HL-60 (cell line): ENCODE measurements around the gene PARN.
A peak's percentile ranks its signal among the peaks of the same experiment; 100 is the strongest.
"Not testable (repeated sequence)": the region's sequence is repeated elsewhere in the genome, so short reads cannot be mapped to it uniquely, and the experiment has no call there.

Experiments used
- DNase-seq, 2 experiments: peaks; one replicate each; pipeline ENCODE4 v3.0.0-alpha.2; 2010 to 2020; ENCODE audit warnings: low read depth in 1 of 2, low spot score in 1 of 2
- H3K27ac ChIP-seq: fragments of 250-450 bp; sonication (Bioruptor Pico); replicated peaks from 2 replicates; pipeline ENCODE4 v1.5.1; 2020; ENCODE audit warnings: mild to moderate bottlenecking, moderate library complexity
- H3K27me3 ChIP-seq: fragments of 250-450 bp; sonication (Bioruptor Pico); 2 replicates; pipeline ENCODE4 v1.5.1; 2021; ENCODE audit warnings: mild to moderate bottlenecking, moderate library complexity; ENCODE audit not compliant: insufficient read depth, poor library complexity, severe bottlenecking
- H3K4me3 ChIP-seq: replicated peaks from 2 replicates; pipeline ENCODE4 v1.5.1; 2011; ENCODE audit warnings: mild to moderate bottlenecking, control low read depth, low read length; ENCODE audit not compliant: insufficient read depth
- GABPA ChIP-seq: IDR thresholded peaks from 2 replicates; pipeline ENCODE4 v1.6.1; 2012; ENCODE audit warnings: low read depth
- POLR2AphosphoS5 ChIP-seq: IDR thresholded peaks from 2 replicates; pipeline ENCODE4 v1.6.1; 2012; ENCODE audit warnings: low read depth
- SPI1 ChIP-seq: IDR thresholded peaks from 2 replicates; pipeline ENCODE4 v1.6.1; 2012; ENCODE audit warnings: low read depth, mild to moderate bottlenecking, borderline replicate concordance
- TF ChIP-seq, protein P1 (sequence below): IDR thresholded peaks from one replicate; pipeline ENCODE4 v1.5.1; 2011; ENCODE audit warnings: low read length, control low read depth, inconsistent platforms; ENCODE audit not compliant: insufficient read depth
- TF ChIP-seq, protein P2 (sequence below): IDR thresholded peaks from 2 replicates; pipeline ENCODE4 v1.6.1; 2012; ENCODE audit warnings: low read depth; ENCODE audit not compliant: insufficient replicate concordance

PARN gene

DNA sequence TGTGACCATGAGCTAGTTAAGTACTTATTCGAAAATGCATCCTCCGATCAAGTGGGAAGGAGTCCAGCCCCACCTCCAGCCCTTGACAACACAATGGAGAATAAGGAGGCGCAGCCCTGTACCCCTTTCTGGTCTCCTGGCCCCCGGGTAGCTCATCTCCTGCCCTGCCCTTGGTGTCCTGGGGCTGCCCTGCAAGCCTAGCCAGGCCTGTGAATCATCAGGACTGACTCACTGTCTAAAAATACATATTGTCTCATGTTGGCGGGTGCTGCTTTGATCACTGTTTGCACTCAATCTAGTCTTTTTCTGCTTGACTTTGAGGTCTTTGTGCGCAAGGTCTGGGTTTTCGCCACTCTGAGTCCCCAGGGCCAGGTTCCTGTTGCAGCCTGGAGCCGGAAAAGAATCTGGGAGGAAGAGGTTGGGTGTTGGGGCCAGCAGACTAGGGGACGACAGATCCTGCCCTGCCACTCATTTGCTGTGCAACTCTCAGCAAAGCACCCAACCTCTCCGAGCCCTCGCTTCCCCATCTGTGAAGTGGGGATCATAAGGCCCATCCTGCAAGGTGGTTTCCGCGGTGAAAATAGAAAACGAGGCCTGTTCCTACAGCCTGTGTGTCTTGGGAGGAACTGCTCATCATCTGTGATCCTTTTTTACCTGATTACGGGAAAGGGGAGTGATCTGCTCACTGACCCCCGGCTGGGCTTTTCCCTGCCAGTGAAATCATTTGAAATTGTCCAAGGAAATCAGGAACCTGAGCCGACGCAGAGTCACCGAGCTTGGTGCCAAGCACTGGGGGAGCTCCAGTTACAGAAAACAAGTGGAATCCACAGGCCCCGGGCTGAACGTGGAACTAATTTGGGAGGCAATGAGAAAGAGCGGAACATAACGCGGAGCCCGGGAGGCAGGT is 230.4 kb downstream of the PARN start:
- Histone ChIP-seq H3K27me3 (no peaks in the 10 kb centered on the region), H3K27ac (no peak overlapping the region), H3K4me3 (no peak overlapping the region)
- TF ChIP-seq, protein P1, sequence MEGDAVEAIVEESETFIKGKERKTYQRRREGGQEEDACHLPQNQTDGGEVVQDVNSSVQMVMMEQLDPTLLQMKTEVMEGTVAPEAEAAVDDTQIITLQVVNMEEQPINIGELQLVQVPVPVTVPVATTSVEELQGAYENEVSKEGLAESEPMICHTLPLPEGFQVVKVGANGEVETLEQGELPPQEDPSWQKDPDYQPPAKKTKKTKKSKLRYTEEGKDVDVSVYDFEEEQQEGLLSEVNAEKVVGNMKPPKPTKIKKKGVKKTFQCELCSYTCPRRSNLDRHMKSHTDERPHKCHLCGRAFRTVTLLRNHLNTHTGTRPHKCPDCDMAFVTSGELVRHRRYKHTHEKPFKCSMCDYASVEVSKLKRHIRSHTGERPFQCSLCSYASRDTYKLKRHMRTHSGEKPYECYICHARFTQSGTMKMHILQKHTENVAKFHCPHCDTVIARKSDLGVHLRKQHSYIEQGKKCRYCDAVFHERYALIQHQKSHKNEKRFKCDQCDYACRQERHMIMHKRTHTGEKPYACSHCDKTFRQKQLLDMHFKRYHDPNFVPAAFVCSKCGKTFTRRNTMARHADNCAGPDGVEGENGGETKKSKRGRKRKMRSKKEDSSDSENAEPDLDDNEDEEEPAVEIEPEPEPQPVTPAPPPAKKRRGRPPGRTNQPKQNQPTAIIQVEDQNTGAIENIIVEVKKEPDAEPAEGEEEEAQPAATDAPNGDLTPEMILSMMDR: no peak
- no peak for TF ChIP-seq SPI1
- no peak for TF ChIP-seq POLR2AphosphoS5
- TF ChIP-seq GABPA: no peak
- TF ChIP-seq, protein P2, sequence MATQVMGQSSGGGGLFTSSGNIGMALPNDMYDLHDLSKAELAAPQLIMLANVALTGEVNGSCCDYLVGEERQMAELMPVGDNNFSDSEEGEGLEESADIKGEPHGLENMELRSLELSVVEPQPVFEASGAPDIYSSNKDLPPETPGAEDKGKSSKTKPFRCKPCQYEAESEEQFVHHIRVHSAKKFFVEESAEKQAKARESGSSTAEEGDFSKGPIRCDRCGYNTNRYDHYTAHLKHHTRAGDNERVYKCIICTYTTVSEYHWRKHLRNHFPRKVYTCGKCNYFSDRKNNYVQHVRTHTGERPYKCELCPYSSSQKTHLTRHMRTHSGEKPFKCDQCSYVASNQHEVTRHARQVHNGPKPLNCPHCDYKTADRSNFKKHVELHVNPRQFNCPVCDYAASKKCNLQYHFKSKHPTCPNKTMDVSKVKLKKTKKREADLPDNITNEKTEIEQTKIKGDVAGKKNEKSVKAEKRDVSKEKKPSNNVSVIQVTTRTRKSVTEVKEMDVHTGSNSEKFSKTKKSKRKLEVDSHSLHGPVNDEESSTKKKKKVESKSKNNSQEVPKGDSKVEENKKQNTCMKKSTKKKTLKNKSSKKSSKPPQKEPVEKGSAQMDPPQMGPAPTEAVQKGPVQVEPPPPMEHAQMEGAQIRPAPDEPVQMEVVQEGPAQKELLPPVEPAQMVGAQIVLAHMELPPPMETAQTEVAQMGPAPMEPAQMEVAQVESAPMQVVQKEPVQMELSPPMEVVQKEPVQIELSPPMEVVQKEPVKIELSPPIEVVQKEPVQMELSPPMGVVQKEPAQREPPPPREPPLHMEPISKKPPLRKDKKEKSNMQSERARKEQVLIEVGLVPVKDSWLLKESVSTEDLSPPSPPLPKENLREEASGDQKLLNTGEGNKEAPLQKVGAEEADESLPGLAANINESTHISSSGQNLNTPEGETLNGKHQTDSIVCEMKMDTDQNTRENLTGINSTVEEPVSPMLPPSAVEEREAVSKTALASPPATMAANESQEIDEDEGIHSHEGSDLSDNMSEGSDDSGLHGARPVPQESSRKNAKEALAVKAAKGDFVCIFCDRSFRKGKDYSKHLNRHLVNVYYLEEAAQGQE: no peak
- peak in 1 of 2 experiments; percentile 10 for DNase-seq

DNA sequence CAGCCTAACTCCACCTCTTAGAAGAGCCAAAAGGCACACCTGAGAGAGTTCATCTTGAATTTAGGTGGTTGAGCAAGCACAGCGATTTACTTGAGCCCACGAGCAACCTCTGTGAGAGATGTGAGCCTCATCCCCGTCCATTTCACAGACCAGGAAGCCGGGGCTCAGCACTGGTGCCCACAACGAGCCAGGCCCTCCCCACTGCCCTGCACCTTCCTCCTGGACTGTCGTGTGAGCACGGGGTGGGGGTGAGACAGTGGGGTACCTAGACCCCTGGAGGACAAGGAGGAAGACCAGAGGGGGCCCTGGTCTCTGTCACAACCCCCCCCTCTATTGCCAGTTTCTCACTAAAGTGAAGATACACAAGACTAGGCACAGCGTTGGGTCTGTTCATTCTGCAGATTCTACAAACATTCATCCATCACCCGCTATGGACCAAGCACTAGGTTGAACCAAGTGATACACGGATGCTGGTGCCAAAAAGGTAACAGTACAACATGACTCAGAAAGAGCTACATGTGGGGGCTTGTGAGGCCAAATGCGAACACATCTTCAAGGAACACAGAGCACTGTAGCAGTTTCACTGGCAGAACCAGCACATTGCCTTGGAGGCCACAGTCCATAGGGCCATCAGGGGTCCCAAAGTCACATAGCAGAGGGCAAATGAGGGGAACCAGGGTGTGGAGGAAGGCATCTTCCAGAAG is 231.9 kb downstream of the PARN start:
- Histone ChIP-seq H3K4me3 (no peak overlapping the region), H3K27ac (no peak overlapping the region), H3K27me3 (no peaks in the 10 kb centered on the region)
- TF ChIP-seq, protein P2: no peak
- no peak for TF ChIP-seq GABPA
- TF ChIP-seq, protein P1: no peak
- no peak for TF ChIP-seq POLR2AphosphoS5
- TF ChIP-seq SPI1: no peak
- no peak for DNase-seq

DNA sequence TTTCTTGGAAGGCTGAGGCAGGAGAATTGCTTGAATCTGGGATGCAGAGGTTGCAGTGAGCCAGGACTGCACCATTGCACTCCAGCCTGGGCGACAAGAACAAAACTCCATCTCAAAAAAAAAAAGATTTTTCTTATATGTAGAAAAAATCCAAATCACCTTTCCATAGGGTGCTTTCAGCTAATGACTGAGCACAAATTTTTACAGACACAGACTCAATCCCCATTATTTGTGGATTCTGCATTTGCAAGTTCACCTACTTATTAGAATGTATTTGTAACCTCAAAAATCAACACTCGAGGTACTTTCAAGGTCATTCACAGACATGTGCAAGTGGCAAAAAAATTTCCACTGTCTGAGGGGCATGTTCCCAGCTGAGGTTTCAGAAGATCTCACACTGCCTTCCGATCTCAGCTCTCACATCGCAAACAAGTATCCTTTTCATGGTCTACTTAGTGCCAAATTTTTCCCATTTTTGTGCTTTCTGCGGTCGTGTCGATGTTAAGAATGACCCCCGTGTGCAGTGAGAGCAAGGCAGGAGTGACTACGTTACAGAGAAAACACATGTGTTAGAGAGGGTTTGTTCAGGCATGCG is 234.3 kb downstream of the PARN start:
- DNase-seq, H3K27ac ChIP-seq: not testable (repeated sequence)

DNA sequence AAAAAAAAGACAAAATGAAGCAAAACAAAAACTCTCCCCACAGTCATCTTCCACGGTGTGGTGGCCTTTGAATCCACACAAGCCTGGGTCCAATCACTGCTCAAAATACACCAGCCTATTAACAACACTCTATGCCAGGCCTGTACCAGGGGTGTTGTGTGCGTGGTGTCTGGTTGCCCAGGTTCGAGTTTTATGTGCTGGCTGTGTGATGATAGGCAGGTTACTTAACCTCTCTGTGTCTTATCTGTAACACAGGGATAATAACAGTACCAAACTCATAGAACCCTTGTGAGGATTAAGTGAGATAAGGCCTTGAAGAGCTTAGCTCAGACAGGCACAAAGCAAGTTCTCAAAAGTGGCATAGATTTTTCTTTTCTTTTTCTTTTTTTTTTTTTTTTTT is 235.2 kb downstream of the PARN start:
- Histone ChIP-seq H3K27ac (no peak overlapping the region), H3K27me3 (no peaks in the 10 kb centered on the region), H3K4me3 (no peak overlapping the region)
- TF ChIP-seq, protein P2: no peak
- TF ChIP-seq SPI1 (no peak), GABPA (no peak), POLR2AphosphoS5 (no peak)
- TF ChIP-seq, protein P1: no peak
- DNase-seq: no peak

More for the DNA sequence above, 234.3 kb downstream of the PARN start:
- H3K27me3 ChIP-seq, H3K4me3 ChIP-seq: not testable (repeated sequence)
